GM23338 (cell line): ENCODE measurements around the gene C1QTNF8. TPM values are rescaled to one million over a fixed set of nuclear protein-coding genes. Genes with fewer than 3 reads are reported as not detected.
A peak's percentile ranks its signal among the peaks of the same experiment; 100 is the strongest.

Source experiments
- ATAC-seq: fragments of 200-7000 bp; cut with Tn5 transposase; 3 replicates; pipeline ENCODE4 v1.9.1; 2020
- DNase-seq: peaks from one replicate; pipeline ENCODE4 v3.0.0-alpha.2; 2015; ENCODE audit warnings: low spot score
- H2AFZ ChIP-seq: fragments of 200-600 bp; sonication (generic); 2 replicates; pipeline ENCODE4 v1.8.0; 2016; ENCODE audit warnings: antibody characterized with exemption, mild to moderate bottlenecking, moderate library complexity
- H3F3A ChIP-seq: fragments of 200-600 bp; sonication (generic); replicated peaks from 2 replicates; pipeline ENCODE4 v1.8.0; 2017; ENCODE audit warnings: antibody characterized with exemption, mixed run types, low read depth
- H3K27ac ChIP-seq: fragments of 200-600 bp; sonication (generic); 2 replicates; pipeline ENCODE4 v1.6.1; 2016; ENCODE audit warnings: low read depth
- H3K27me3 ChIP-seq: fragments of 200-600 bp; sonication (generic); 2 replicates; pipeline ENCODE4 v1.8.0; 2016; ENCODE audit warnings: mild to moderate bottlenecking, mixed run types, moderate library complexity; ENCODE audit not compliant: insufficient read depth
- H3K36me3 ChIP-seq: fragments of 200-600 bp; sonication (generic); 2 replicates; pipeline ENCODE4 v1.8.0; 2016; ENCODE audit warnings: mild to moderate bottlenecking; ENCODE audit not compliant: insufficient read depth
- H3K4me1 ChIP-seq: fragments of 200-600 bp; sonication (generic); 2 replicates; pipeline ENCODE4 v1.8.0; 2016; ENCODE audit warnings: mild to moderate bottlenecking, moderate library complexity; ENCODE audit not compliant: insufficient read depth
- H3K4me2 ChIP-seq: fragments of 200-600 bp; sonication (generic); 2 replicates; pipeline ENCODE4 v1.7.1; 2017; ENCODE audit warnings: mixed run types
- H3K4me3 ChIP-seq: fragments of 200-600 bp; sonication (generic); 2 replicates; pipeline ENCODE4 v1.6.1; 2016; ENCODE audit warnings: mixed run types
- H3K79me2 ChIP-seq: fragments of 200-600 bp; sonication (generic); replicated peaks from 2 replicates; pipeline ENCODE4 v1.8.0; 2017; ENCODE audit warnings: mild to moderate bottlenecking; ENCODE audit not compliant: insufficient read depth
- H3K9me2 ChIP-seq: fragments of 200-600 bp; sonication (generic); 2 replicates; pipeline ENCODE4 v1.8.0; 2017; ENCODE audit not compliant: insufficient read depth
- H4K20me1 ChIP-seq: fragments of 200-600 bp; sonication (generic); replicated peaks from 2 replicates; pipeline ENCODE4 v1.8.0; 2017; ENCODE audit warnings: mild to moderate bottlenecking; ENCODE audit not compliant: insufficient read depth
- H3K27ac Mint-ChIP-seq: 2 replicates; pipeline ENCODE4 v1.8.0; 2020; ENCODE audit warnings: inconsistent platforms, mild to moderate bottlenecking, moderate library complexity, mixed read lengths
- H3K27me3 Mint-ChIP-seq: 3 replicates; pipeline ENCODE4 v1.8.0; 2022; ENCODE audit warnings: low read depth, mild to moderate bottlenecking, moderate library complexity, mixed read lengths, inconsistent platforms; ENCODE audit not compliant: insufficient read depth, poor library complexity
- H3K36me3 Mint-ChIP-seq: 3 replicates; pipeline ENCODE4 v1.8.0; 2021; ENCODE audit warnings: low read depth, mild to moderate bottlenecking, inconsistent platforms, moderate library complexity, mixed read lengths
- H3K4me1 Mint-ChIP-seq: 3 replicates; pipeline ENCODE4 v1.8.0; 2020; ENCODE audit warnings: mild to moderate bottlenecking, inconsistent platforms, mixed read lengths
- H3K4me3 Mint-ChIP-seq: 3 replicates; pipeline ENCODE4 v1.8.0; 2021; ENCODE audit warnings: moderate library complexity, mild to moderate bottlenecking, inconsistent platforms, mixed read lengths
- H3K9me3 Mint-ChIP-seq: 3 replicates; pipeline ENCODE4 v1.8.0; 2020; ENCODE audit warnings: moderate library complexity, mild to moderate bottlenecking, inconsistent platforms, mixed read lengths
- POLR2AphosphoS5 ChIP-seq: IDR thresholded peaks from 2 replicates; pipeline ENCODE4 v1.6.1; 2016; ENCODE audit warnings: antibody characterized with exemption, low read depth
- ZNF462 ChIP-seq: fragments of 250-450 bp; sonication (Bioruptor Pico); IDR thresholded peaks from 2 replicates; pipeline ENCODE4 v1.5.0; 2020; ENCODE audit warnings: mild to moderate bottlenecking, moderate library complexity
- polyA plus RNA-seq: library from polyadenylated mRNA; unstranded; fragments of >200 nt; fragmentation: Nextera tagmentation; extraction: Ambion mirVana; gene quantifications from 2 replicates; pipeline ENCODE4 v1.2.1, GENCODE V29; 2016
- total RNA-seq: library from RNA; depleted of rRNA; stranded (reverse); fragments of >200 nt; shearing (Covaris generic); gene quantifications from 2 replicates; pipeline ENCODE4 v1.2.3, GENCODE V29; 2014
- TF ChIP-seq, protein P1 (sequence below), 2 experiments: fragments of 200-600 bp in 1 of 2; sonication (generic) in 1 of 2; conservative IDR thresholded peaks; 2 replicates each; pipeline versions ENCODE4 v1.5.1 to v1.6.1; 2016 to 2017; ENCODE audit warnings: antibody characterized with exemption in 2 of 2, low read depth in 2 of 2, mild to moderate bottlenecking in 2 of 2, moderate library complexity in 1 of 2

Gene C1QTNF8
- total and polyA plus RNA-seq, 2 experiments from 2014 or later = not detected

DNA sequence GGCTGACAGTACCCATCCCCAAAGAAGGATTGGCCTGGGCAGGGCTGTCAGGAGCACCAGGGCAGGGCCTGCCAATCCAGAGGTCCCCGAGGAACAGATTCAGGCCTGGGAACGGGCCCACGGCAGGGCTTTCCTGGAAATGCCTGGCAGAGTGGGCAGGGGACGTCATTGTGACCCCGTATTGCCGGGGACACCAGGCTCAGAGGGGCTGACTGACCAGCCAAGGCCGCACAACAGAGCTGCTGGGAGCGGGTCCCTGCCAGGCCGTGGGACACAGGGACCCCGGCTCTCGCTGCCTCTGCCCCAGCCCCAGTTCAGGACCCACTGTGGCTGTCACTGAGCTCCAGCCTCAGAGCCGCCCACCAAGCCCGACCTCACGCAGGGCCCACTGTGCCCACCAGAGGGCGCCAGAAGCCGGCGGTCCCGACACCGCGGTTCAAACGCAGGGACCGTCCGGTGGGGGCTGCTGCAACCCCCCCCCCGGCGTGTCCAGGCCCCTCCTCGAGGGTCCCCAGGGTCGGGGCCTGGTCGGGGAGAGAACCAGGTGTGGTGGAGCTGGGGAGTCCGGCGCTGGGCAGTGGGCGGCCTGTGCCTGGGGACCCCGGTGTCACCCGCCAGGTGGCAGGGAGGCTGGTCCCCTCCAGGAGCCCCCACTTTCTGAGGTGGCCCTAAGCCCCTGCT is 38.7 kb downstream of the C1QTNF8 start:
- H3K9me2 ChIP-seq = no peaks in the 10 kb centered on the region
- Mint-ChIP-seq H3K36me3 (peaks cover 3% of the 10 kb centered on the region; the same call in 1 of the 3 replicates), H3K4me3 (no peak overlapping the region), H3K27ac (no peak overlapping the region), H3K27me3 (peaks cover 6% of the 10 kb centered on the region), H3K4me1 (no peaks in the 10 kb centered on the region), H3K9me3 (peaks cover 8% of the 10 kb centered on the region)
- H3K27me3 ChIP-seq = no peaks in the 10 kb centered on the region
- H3K27ac ChIP-seq = no peak overlapping the region
- TF ChIP-seq, protein P1, sequence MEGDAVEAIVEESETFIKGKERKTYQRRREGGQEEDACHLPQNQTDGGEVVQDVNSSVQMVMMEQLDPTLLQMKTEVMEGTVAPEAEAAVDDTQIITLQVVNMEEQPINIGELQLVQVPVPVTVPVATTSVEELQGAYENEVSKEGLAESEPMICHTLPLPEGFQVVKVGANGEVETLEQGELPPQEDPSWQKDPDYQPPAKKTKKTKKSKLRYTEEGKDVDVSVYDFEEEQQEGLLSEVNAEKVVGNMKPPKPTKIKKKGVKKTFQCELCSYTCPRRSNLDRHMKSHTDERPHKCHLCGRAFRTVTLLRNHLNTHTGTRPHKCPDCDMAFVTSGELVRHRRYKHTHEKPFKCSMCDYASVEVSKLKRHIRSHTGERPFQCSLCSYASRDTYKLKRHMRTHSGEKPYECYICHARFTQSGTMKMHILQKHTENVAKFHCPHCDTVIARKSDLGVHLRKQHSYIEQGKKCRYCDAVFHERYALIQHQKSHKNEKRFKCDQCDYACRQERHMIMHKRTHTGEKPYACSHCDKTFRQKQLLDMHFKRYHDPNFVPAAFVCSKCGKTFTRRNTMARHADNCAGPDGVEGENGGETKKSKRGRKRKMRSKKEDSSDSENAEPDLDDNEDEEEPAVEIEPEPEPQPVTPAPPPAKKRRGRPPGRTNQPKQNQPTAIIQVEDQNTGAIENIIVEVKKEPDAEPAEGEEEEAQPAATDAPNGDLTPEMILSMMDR (conservative IDR thresholded peaks at IDR 0.05; ENCODE audit: low read depth in 2 of 2) = peak; percentile 78 to 85
- TF ChIP-seq ZNF462 (CRISPR knock-in tag) = no peak
- no peak for TF ChIP-seq POLR2AphosphoS5
- peak; percentile 71 for ATAC-seq
- peak; percentile 65 for DNase-seq
- no peaks in the 10 kb centered on the region for H4K20me1 ChIP-seq
- H3K4me3 ChIP-seq = peak overlapping the region; percentile 32; the same call in 1 of the 2 replicates
- no peaks in the 10 kb centered on the region for H3F3A ChIP-seq
- no peaks in the 10 kb centered on the region for H3K4me1 ChIP-seq
- H2AFZ ChIP-seq = peak overlapping the region; percentile 74; the same call in 1 of the 2 replicates
- H3K79me2 ChIP-seq = no peaks in the 10 kb centered on the region
- no peaks in the 10 kb centered on the region for H3K36me3 ChIP-seq
- H3K4me2 ChIP-seq = peak overlapping the region; percentile 66
